HUES48 (cell line): Measurements from ENCODE around the gene NACC2.

ENCODE experiments used
- H3K27ac ChIP-seq: one replicate; pipeline ENCODE4 v1.7.0; 2013; ENCODE audit warnings: low read depth, low read length, inconsistent platforms
- H3K27me3 ChIP-seq: 2 replicates; pipeline ENCODE4 v1.6.1; 2013; ENCODE audit warnings: mild to moderate bottlenecking, low read length; ENCODE audit not compliant: control insufficient read depth, insufficient read depth
- H3K36me3 ChIP-seq: 2 replicates; pipeline ENCODE4 v1.6.1; 2013; ENCODE audit warnings: low read length; ENCODE audit not compliant: control insufficient read depth, insufficient read depth
- H3K4me1 ChIP-seq: 2 replicates; pipeline ENCODE4 v1.6.1; 2013; ENCODE audit warnings: mild to moderate bottlenecking, low read length; ENCODE audit not compliant: control insufficient read depth, insufficient read depth
- H3K4me3 ChIP-seq: 2 replicates; pipeline ENCODE4 v1.5.1; 2013; ENCODE audit warnings: mild to moderate bottlenecking, low read depth, low read length
- H3K9ac ChIP-seq: 2 replicates; pipeline ENCODE4 v1.6.1; 2013; ENCODE audit warnings: mild to moderate bottlenecking, low read depth, low read length, moderate library complexity
- H3K9me3 ChIP-seq: 2 replicates; pipeline ENCODE4 v1.6.1; 2013; ENCODE audit warnings: low read length; ENCODE audit not compliant: control insufficient read depth, insufficient read depth

NACC2 gene

GRCh38 chr9:136016572-136017288 is 78.4 kb downstream of the NACC2 start:
- Histone ChIP-seq H3K9me3 (no peaks in the 10 kb centered on the region), H3K27me3 (no peaks in the 10 kb centered on the region), H3K36me3 (no peaks in the 10 kb centered on the region), H3K4me1 (peaks cover 18% of the 10 kb centered on the region), H3K27ac (no peak overlapping the region), H3K9ac (no peak overlapping the region), H3K4me3 (no peak overlapping the region)

DNA sequence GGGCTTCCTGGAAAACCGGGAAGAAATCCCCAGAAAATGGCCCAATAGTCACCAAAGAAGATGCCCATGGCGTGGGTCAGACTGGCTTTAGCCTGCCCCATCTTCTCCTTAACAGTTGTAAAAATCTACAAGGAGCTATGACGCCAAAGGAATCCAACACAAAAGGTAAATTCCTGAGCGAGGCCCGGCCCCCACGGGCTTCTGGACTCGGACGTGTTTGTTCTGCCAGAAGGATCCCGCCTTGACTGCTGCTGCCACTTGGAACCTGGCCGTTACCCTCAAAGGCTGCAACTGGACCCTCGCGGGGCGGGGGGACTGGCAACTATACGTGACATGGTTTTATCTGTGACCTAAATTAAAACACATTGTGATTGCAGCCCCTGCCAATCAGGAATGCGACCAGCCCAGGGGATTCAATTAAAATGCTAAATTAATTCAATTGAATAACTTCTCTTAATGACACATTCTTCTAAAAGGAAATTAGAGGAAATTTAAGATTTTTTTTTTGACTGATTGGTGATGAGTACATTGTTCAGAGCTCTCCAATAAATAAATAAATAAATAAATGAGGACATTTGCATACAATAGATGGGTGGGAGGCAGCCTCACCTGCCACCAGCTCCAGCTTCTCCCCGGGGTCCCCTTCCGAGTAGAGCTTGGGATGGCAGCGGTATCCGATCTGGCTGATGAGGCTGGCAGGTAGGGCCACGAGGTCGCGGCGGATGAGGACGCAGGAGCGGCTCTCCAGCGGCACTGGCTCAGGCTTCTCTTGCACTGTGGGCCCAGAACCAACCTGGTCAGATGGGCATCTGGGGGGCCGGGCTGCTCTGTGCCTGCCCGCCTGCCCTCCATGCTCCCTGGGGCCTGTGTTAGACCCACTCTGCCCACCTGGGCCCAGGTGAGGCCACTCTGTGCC is 79.2 kb downstream of the NACC2 start:
- peaks cover 19% of the 10 kb centered on the region for H3K4me1 ChIP-seq
- no peaks in the 10 kb centered on the region for H3K36me3 ChIP-seq
- no peak overlapping the region for H3K27ac ChIP-seq
- H3K27me3 ChIP-seq = no peaks in the 10 kb centered on the region
- no peak overlapping the region for H3K9ac ChIP-seq
- H3K4me3 ChIP-seq = no peak overlapping the region
- H3K9me3 ChIP-seq = no peaks in the 10 kb centered on the region

DNA sequence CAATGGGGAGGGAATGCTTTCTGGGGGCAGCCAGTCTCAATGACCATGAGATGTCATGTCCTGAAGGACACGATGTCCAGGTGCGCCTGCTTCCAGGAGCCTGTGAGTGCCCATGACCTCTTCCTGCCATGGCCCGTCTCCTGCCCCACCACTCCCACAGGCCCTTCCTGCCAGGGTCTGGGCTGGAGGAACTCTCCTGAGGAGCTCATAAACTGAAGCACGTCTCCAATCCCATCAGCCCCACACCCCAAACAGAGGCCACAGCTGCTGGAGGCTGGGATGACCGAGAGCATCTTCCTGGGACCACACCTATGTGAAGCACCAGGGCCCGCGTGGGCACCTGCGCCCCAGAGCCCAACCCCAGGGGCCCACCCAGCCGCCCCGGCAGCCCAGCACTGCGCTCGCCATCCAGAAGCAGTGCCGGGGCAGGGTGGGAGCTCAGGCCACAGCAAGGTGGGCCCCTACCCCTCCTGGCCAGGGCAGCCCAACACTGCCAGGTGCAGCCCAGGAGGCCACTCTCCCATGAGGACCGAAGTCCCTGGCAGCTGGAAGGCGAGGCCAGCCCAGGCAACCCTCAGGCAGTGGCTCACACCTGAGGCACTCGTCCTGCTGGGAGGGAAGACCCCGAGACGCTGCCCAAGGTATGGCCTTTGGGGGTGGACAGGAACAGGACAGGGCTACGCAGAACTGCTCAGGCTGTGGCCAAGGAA is 80.0 kb downstream of the NACC2 start:
- Histone ChIP-seq H3K4me3 (no peak overlapping the region), H3K9ac (no peak overlapping the region), H3K36me3 (no peaks in the 10 kb centered on the region), H3K27ac (no peak overlapping the region), H3K27me3 (no peaks in the 10 kb centered on the region), H3K4me1 (peaks cover 19% of the 10 kb centered on the region), H3K9me3 (no peaks in the 10 kb centered on the region)

- Histone ChIP-seq H3K36me3 (no peaks in the 10 kb centered on the region), H3K27ac (no peak overlapping the region), H3K9ac (no peak overlapping the region), H3K27me3 (no peaks in the 10 kb centered on the region), H3K9me3 (no peaks in the 10 kb centered on the region), H3K4me3 (no peak overlapping the region), H3K4me1 (peaks cover 19% of the 10 kb centered on the region)
These were observed 80.8 kb downstream of the NACC2 start for GRCh38 chr9:136014147-136014923.

DNA sequence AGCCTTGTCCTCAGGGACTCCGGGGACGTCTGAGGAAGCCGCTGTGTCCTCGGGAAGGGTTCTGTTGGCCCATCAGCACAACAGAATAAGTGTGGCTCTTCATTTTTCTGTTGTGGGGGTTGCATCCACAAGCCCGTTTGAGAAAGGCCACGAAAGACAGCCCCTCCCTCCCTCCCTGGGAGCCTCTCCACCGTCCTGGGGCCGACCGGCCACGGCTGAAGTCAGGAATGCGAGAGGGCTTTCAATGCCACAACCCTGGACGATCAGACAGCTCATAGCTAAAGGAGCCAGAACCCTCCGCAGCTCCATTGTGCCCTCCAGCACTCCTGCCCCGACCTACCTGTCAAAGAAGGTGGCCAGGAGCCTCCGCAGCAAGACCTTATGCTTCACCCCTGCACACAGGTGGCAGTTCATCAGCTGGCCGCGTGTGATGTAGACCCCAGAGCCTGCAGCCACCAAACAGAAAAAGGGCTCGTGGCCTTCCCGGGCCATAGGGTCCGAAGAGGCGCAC is 81.5 kb downstream of the NACC2 start:
- Histone ChIP-seq H3K36me3 (no peaks in the 10 kb centered on the region), H3K9me3 (no peaks in the 10 kb centered on the region), H3K4me3 (no peak overlapping the region), H3K9ac (no peak overlapping the region), H3K27me3 (no peaks in the 10 kb centered on the region), H3K4me1 (peaks cover 19% of the 10 kb centered on the region), H3K27ac (no peak overlapping the region)

DNA sequence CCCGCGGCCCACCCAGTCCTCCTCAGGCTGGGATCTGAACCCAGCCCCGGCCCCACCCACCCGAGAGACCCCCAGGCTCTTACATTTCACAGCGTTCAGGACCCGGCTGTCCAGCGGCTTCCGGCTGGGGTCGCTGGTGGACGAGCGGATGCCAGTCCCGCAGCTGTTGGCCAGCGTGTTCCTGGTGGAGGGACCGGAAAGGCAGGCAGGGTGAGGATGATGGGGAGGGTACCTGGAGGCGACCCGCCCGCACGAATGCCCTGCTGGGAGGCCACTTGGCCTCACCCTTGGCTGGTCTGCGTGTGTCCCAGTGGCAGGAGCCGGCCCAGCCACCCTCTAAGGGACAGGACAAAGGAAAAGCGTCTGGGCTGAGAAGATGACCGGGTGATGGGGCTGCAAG is 82.0 kb downstream of the NACC2 start:
- Histone ChIP-seq H3K4me1 (peaks cover 20% of the 10 kb centered on the region), H3K27me3 (no peaks in the 10 kb centered on the region), H3K36me3 (no peaks in the 10 kb centered on the region), H3K4me3 (no peak overlapping the region), H3K9me3 (no peaks in the 10 kb centered on the region), H3K27ac (no peak overlapping the region), H3K9ac (no peak overlapping the region)

DNA sequence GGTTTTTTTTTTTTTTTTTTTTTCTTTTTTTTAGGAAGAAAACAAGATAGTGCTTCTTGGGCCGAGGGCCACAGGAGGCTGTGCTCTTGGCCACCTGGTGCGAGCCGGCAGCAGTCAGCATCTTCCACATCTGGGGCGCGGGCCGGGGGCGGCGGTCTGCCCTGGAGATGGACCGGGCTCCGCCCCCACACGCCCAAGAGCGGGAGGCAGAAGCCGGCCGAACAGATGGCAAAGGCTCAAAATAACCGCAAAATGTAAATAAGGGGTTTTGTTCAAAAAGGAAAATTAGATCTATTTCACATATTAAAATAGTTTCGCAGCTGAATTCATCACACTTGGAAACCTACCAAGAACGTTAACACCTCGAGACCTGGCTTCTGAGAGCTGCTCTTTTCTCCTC is 82.4 kb downstream of the NACC2 start:
- H3K9ac ChIP-seq = no peak overlapping the region
- no peak overlapping the region for H3K27ac ChIP-seq
- H3K36me3 ChIP-seq = no peaks in the 10 kb centered on the region
- peaks cover 25% of the 10 kb centered on the region for H3K4me1 ChIP-seq
- no peaks in the 10 kb centered on the region for H3K9me3 ChIP-seq
- no peaks in the 10 kb centered on the region for H3K27me3 ChIP-seq
- no peak overlapping the region for H3K4me3 ChIP-seq

GRCh38 chr9:136011703-136012496 is 83.2 kb downstream of the NACC2 start:
- no peaks in the 10 kb centered on the region for H3K9me3 ChIP-seq
- H3K36me3 ChIP-seq = no peaks in the 10 kb centered on the region
- peaks cover 28% of the 10 kb centered on the region for H3K4me1 ChIP-seq
- H3K4me3 ChIP-seq = no peak overlapping the region
- peak overlapping the region; percentile 69 for H3K27ac ChIP-seq
- no peak overlapping the region for H3K9ac ChIP-seq
- no peaks in the 10 kb centered on the region for H3K27me3 ChIP-seq

- peaks cover 32% of the 10 kb centered on the region for H3K4me1 ChIP-seq
- no peak overlapping the region for H3K4me3 ChIP-seq
- H3K27me3 ChIP-seq = no peaks in the 10 kb centered on the region
- no peak overlapping the region for H3K9ac ChIP-seq
- H3K27ac ChIP-seq = peak overlapping the region; percentile 69
- no peaks in the 10 kb centered on the region for H3K36me3 ChIP-seq
- no peaks in the 10 kb centered on the region for H3K9me3 ChIP-seq
These were observed 83.8 kb downstream of the NACC2 start for GRCh38 chr9:136011376-136011702.
